ENCODE data around the gene TMEM14B. TPM values are rescaled to one million over a fixed set of nuclear protein-coding genes. Genes with fewer than 3 reads are reported as not detected.
A peak's percentile ranks its signal among the peaks of the same experiment; 100 is the strongest.

TMEM14B gene
- total RNA-seq = 10 to 100 TPM; 25.1 to 73.9 (median 56.7) TPM

- ATAC-seq (ENCODE audit: low FRiP score in 2 of 2) (peak; percentile 99 to 100), DNase-seq (peak; percentile 100)
- H3K4me1 ChIP-seq = peaks cover 20 to 33% (median 25%) of the 10 kb centered on the region in 4 donors
- no peaks in the 10 kb centered on the region for H3K27me3 ChIP-seq
- peak; percentile 90 to 95 for TF ChIP-seq POLR2AphosphoS5 (IDR thresholded peaks at IDR 0.05)
- peak in 1 of 6 experiments; percentile 15 for TF ChIP-seq CTCF (IDR thresholded peaks at IDR 0.05)
- peak in 1 of 4 donors; percentile 75 for TF ChIP-seq EP300 (IDR thresholded peaks at IDR 0.05)
- peak in 3 of 4 donors; percentile 67 to 91 (median 76) for TF ChIP-seq POLR2A (IDR thresholded peaks at IDR 0.05)
- H3K36me3 ChIP-seq = peaks cover 0 to 21% (median 11%) of the 10 kb centered on the region in 4 donors
- H3K4me3 ChIP-seq = peak within 1 kb of the TSS; percentile 62 to 85 (median 74)
- no peaks in the 10 kb centered on the region for H3K9me3 ChIP-seq
- H3K27ac ChIP-seq = peak within 1 kb of the TSS; percentile 81 to 89 (median 86)
- 2 to 3% methylated on average over 22 to 43 of the region's 52 CpGs for WGBS, 2 donors
Observed at GRCh38 chr6:10747251-10747972, at the start of gene TMEM14B. Gene TMEM14B, plus strand, starts transcription at chr6:10747805. Its CDS starts 1,441 bp downstream, at chr6:10749246.

GRCh38 chr6:10713962-10714361 lies 33.6 kb upstream of the TMEM14B start:
- no peak for ATAC-seq (ENCODE audit: low FRiP score in 2 of 2)

GRCh38 chr6:10719296-10719963 lies 28.2 kb upstream of the TMEM14B start:
- WGBS, 2 donors = 82 to 89% methylated on average over 7 to 8 of the region's 8 CpGs
- ATAC-seq (ENCODE audit: low FRiP score in 2 of 2) = no peak
- TF ChIP-seq POLR2AphosphoS5 (IDR thresholded peaks at IDR 0.05) (no peak), EP300 (IDR thresholded peaks at IDR 0.05) (no peak), POLR2A (IDR thresholded peaks at IDR 0.05) (no peak), CTCF (IDR thresholded peaks at IDR 0.05) (no peak)
- no peaks in the 10 kb centered on the region for H3K36me3 ChIP-seq
- peak overlapping the region in 3 of 4 donors; percentile 64 to 72 (median 66) for H3K4me3 ChIP-seq
- peak overlapping the region in 3 of 4 donors; percentile 65 to 90 (median 82) for H3K27ac ChIP-seq
- peaks cover 10 to 41% (median 18%) of the 10 kb centered on the region in 4 donors for H3K4me1 ChIP-seq
- no peak for DNase-seq
- no peaks in the 10 kb centered on the region for H3K27me3 ChIP-seq
- no peaks in the 10 kb centered on the region for H3K9me3 ChIP-seq

More at GRCh38 chr6:10713962-10714361, 33.6 kb upstream of the TMEM14B start:
- Histone ChIP-seq H3K27ac (no peak overlapping the region), H3K27me3 (no peaks in the 10 kb centered on the region), H3K4me3 (no peak overlapping the region), H3K36me3 (peaks cover 0 to 20% (median 10%) of the 10 kb centered on the region in 4 donors), H3K4me1 (no peaks in the 10 kb centered on the region), H3K9me3 (no peaks in the 10 kb centered on the region)
- no peak for TF ChIP-seq POLR2AphosphoS5 (IDR thresholded peaks at IDR 0.05)
- TF ChIP-seq EP300 (IDR thresholded peaks at IDR 0.05) = no peak
- TF ChIP-seq POLR2A (IDR thresholded peaks at IDR 0.05) = no peak
- TF ChIP-seq CTCF (IDR thresholded peaks at IDR 0.05) = no peak
- DNase-seq = no peak
- 85 to 88% methylated on average over 8 of the region's 8 CpGs for WGBS, 2 donors

GRCh38 chr6:10719964-10720264 lies 27.7 kb upstream of the TMEM14B start:
- no peaks in the 10 kb centered on the region for H3K27me3 ChIP-seq
- ATAC-seq (ENCODE audit: low FRiP score in 2 of 2) = peak in 1 of 2 donors; percentile 0
- 53 to 65% methylated on average over 4 to 10 of the region's 21 CpGs for WGBS, 2 donors
- H3K4me1 ChIP-seq = peaks cover 15 to 45% (median 23%) of the 10 kb centered on the region in 4 donors
- no peaks in the 10 kb centered on the region for H3K36me3 ChIP-seq
- H3K4me3 ChIP-seq = peak overlapping the region; percentile 31 to 72 (median 65)
- peak overlapping the region; percentile 65 to 90 (median 76) for H3K27ac ChIP-seq
- no peak for TF ChIP-seq EP300 (IDR thresholded peaks at IDR 0.05)
- no peak for TF ChIP-seq CTCF (IDR thresholded peaks at IDR 0.05)
- no peak for TF ChIP-seq POLR2AphosphoS5 (IDR thresholded peaks at IDR 0.05)
- no peak for TF ChIP-seq POLR2A (IDR thresholded peaks at IDR 0.05)
- H3K9me3 ChIP-seq = no peaks in the 10 kb centered on the region
- no peak for DNase-seq

All from upper lobe of left lung (tissue), 6 donors.